CD14-positive monocyte (primary cell): ENCODE measurements around the gene RBMS1. TPM values are rescaled to one million over a fixed set of nuclear protein-coding genes. Genes with fewer than 3 reads are reported as not detected.
A peak's percentile ranks its signal among the peaks of the same experiment; 100 is the strongest.

Source experiments
- DNase-seq, 3 donors: peaks; one replicate each; pipeline ENCODE4 v3.0.0-alpha.2; 2011 to 2022
- H2AFZ ChIP-seq: 2 replicates; pipeline ENCODE4 v1.6.0; 2012; ENCODE audit warnings: mild to moderate bottlenecking, low read depth, low read length, inconsistent platforms; ENCODE audit not compliant: insufficient read depth, poor library complexity, severe bottlenecking
- H3K27ac ChIP-seq, 2 donors: 1 replicate in 1 of 2; 2 replicates in 1 of 2; pipeline ENCODE4 v1.5.1; 2012 to 2013; ENCODE audit warnings: low read length in 2 of 2, control low read depth in 1 of 2, inconsistent platforms in 1 of 2, low read depth in 1 of 2, mild to moderate bottlenecking in 1 of 2
- H3K27me3 ChIP-seq, 2 donors: one replicate each; pipeline versions ENCODE4 v1.6.0 to v1.6.1; 2011 to 2013; ENCODE audit warnings: low read length in 2 of 2; ENCODE audit not compliant: control insufficient read depth in 2 of 2, insufficient read depth in 2 of 2
- H3K36me3 ChIP-seq, 2 donors: replicated peaks in 1 of 2; 1 replicate in 1 of 2; 2 replicates in 1 of 2; pipeline versions ENCODE4 v1.5.1 to v1.6.1; 2012 to 2013; ENCODE audit warnings: low read length in 2 of 2, control low read depth in 1 of 2, inconsistent platforms in 1 of 2, mild to moderate bottlenecking in 1 of 2; ENCODE audit not compliant: insufficient read depth in 2 of 2, control insufficient read depth in 1 of 2
- H3K4me1 ChIP-seq, 2 donors: 1 replicate in 1 of 2; 2 replicates in 1 of 2; pipeline versions ENCODE4 v1.5.1 to v1.6.1; 2012 to 2013; ENCODE audit warnings: low read length in 2 of 2, control low read depth in 1 of 2, inconsistent platforms in 1 of 2, mild to moderate bottlenecking in 1 of 2, moderate library complexity in 1 of 2; ENCODE audit not compliant: insufficient read depth in 2 of 2, control insufficient read depth in 1 of 2
- H3K4me2 ChIP-seq: replicated peaks from 2 replicates; pipeline ENCODE3; 2012; ENCODE audit warnings: low read length, moderate library complexity, mild to moderate bottlenecking; ENCODE audit not compliant: poor library complexity, severe bottlenecking; ENCODE audit errors: extremely low read depth
- H3K4me3 ChIP-seq, 3 experiments: fragments of 200-600 bp in 1 of 3; sonication (generic) in 1 of 3; replicated peaks in 1 of 3; 1 replicate in 2 of 3; 2 replicates in 1 of 3; pipeline ENCODE4 v1.5.1; 2011 to 2013; ENCODE audit warnings: low read length in 3 of 3, mild to moderate bottlenecking in 3 of 3, control low read depth in 2 of 3, low read depth in 2 of 3, inconsistent platforms in 1 of 3, moderate library complexity in 1 of 3
- H3K79me2 ChIP-seq: 2 replicates; pipeline ENCODE4 v1.6.0; 2012; ENCODE audit warnings: mild to moderate bottlenecking, control low read depth, inconsistent platforms, low read length, moderate library complexity; ENCODE audit not compliant: insufficient read depth
- H3K9ac ChIP-seq: 2 replicates; pipeline ENCODE4 v1.6.0; 2017; ENCODE audit warnings: low read length, mild to moderate bottlenecking; ENCODE audit not compliant: insufficient read depth, poor library complexity, severe bottlenecking
- H3K9me3 ChIP-seq, 2 donors: replicated peaks in 1 of 2; 1 replicate in 1 of 2; 2 replicates in 1 of 2; pipeline versions ENCODE4 v1.5.1 to v1.6.1; 2012 to 2013; ENCODE audit warnings: low read length in 2 of 2, control low read depth in 1 of 2; ENCODE audit not compliant: control insufficient read depth in 1 of 2, insufficient read depth in 1 of 2
- H4K20me1 ChIP-seq: 2 replicates; pipeline ENCODE4 v1.6.0; 2012; ENCODE audit warnings: mild to moderate bottlenecking, low read length, control low read depth, moderate library complexity; ENCODE audit not compliant: insufficient read depth
- H3K27ac Mint-ChIP-seq, 7 donors: one replicate each; pipeline ENCODE4 v1.8.0; 2020; ENCODE audit warnings: mild to moderate bottlenecking in 7 of 7, mixed read lengths in 7 of 7, moderate library complexity in 6 of 7, inconsistent platforms in 2 of 7
- H3K27me3 Mint-ChIP-seq, 3 donors: one replicate each; pipeline ENCODE4 v1.8.0; 2021 to 2022; ENCODE audit warnings: low read depth in 3 of 3, mild to moderate bottlenecking in 3 of 3, mixed read lengths in 3 of 3, moderate library complexity in 3 of 3, inconsistent platforms in 1 of 3
- H3K36me3 Mint-ChIP-seq, 2 donors: one replicate each; pipeline ENCODE4 v1.8.0; 2020; ENCODE audit warnings: mixed read lengths in 2 of 2, inconsistent platforms in 1 of 2, mild to moderate bottlenecking in 1 of 2
- H3K4me1 Mint-ChIP-seq: one replicate; pipeline ENCODE4 v1.8.0; 2020; ENCODE audit warnings: mild to moderate bottlenecking, mixed read lengths
- H3K4me3 Mint-ChIP-seq, 2 donors: one replicate each; pipeline ENCODE4 v1.8.0; 2020; ENCODE audit warnings: mild to moderate bottlenecking in 2 of 2, mixed read lengths in 2 of 2, moderate library complexity in 1 of 2
- H3K9me3 Mint-ChIP-seq, 7 donors: one replicate each; pipeline ENCODE4 v1.8.0; 2020 to 2022; ENCODE audit warnings: mixed read lengths in 7 of 7, mild to moderate bottlenecking in 6 of 7, moderate library complexity in 6 of 7, inconsistent platforms in 2 of 7
- WGBS: methylation state at CpG from one replicate; pipeline ENCODE4 v1.1.5; 2013; ENCODE audit warnings: missing lambda C conversion rate; ENCODE audit not compliant: insufficient coverage; 5-methylcytosine and 5-hydroxymethylcytosine counted together
- intact Hi-C, 2 donors: fragments of 100-400 bp; cut with micrococcal nuclease; formaldehyde crosslinking; loops; one replicate each; pipeline versions ENCODE4 v1.15.0 to v1.15.1; 2023
- polyA plus RNA-seq, 3 donors: library from polyadenylated mRNA; depleted of rRNA in 1 of 3; unstranded in 2 of 3; stranded (reverse) in 1 of 3; fragments of 300-500 nt in 2 of 3; fragments of >200 nt in 1 of 3; fragmentation: Illumina TruSeq in 2 of 3; gene quantifications; 1 replicate in 2 of 3; 2 replicates in 1 of 3; pipeline ENCODE4 v1.2.3, GENCODE V29; 2012 to 2021
- TF ChIP-seq, protein P1 (sequence below): fragments of 200-600 bp; IDR thresholded peaks from one replicate; pipeline ENCODE4 v1.8.0; 2022; ENCODE audit warnings: antibody characterized with exemption, mild to moderate bottlenecking

The RBMS1 gene
- polyA plus RNA-seq, 3 donors = 88.2 to 91.2 (median 89.4) TPM

GRCh38 chr2:160355080-160355479, 138.5 kb downstream of the RBMS1 start:
- Histone ChIP-seq H3K9me3 (no peaks in the 10 kb centered on the region), H3K79me2 (peaks cover 86% of the 10 kb centered on the region), H3K4me1 (peaks cover 30 to 40% of the 10 kb centered on the region in 2 donors), H4K20me1 (peaks cover 93% of the 10 kb centered on the region), H3K4me3 (no peak overlapping the region), H2AFZ (no peak overlapping the region), H3K27me3 (no peaks in the 10 kb centered on the region), H3K9ac (no peak overlapping the region), H3K36me3 (peaks cover 2 to 14% of the 10 kb centered on the region in 2 donors), H3K27ac (no peak overlapping the region), H3K4me2 (no peak overlapping the region)
- Mint-ChIP-seq H3K27me3 (no peaks in the 10 kb centered on the region), H3K4me1 (peaks cover 45% of the 10 kb centered on the region), H3K27ac (peak overlapping the region in 1 of 7 donors; percentile 55), H3K9me3 (no peaks in the 10 kb centered on the region), H3K4me3 (no peak overlapping the region), H3K36me3 (peaks cover 16% of the 10 kb centered on the region in 2 donors)
- WGBS = no CpG with 5 or more reads among the region's 2 CpGs
- TF ChIP-seq, protein P1, sequence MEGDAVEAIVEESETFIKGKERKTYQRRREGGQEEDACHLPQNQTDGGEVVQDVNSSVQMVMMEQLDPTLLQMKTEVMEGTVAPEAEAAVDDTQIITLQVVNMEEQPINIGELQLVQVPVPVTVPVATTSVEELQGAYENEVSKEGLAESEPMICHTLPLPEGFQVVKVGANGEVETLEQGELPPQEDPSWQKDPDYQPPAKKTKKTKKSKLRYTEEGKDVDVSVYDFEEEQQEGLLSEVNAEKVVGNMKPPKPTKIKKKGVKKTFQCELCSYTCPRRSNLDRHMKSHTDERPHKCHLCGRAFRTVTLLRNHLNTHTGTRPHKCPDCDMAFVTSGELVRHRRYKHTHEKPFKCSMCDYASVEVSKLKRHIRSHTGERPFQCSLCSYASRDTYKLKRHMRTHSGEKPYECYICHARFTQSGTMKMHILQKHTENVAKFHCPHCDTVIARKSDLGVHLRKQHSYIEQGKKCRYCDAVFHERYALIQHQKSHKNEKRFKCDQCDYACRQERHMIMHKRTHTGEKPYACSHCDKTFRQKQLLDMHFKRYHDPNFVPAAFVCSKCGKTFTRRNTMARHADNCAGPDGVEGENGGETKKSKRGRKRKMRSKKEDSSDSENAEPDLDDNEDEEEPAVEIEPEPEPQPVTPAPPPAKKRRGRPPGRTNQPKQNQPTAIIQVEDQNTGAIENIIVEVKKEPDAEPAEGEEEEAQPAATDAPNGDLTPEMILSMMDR = no peak
- intact Hi-C loops = no loop called here
- DNase-seq = no peak

- Histone ChIP-seq H3K4me2 (no peak overlapping the region), H3K79me2 (peaks cover 86% of the 10 kb centered on the region), H4K20me1 (peaks cover 93% of the 10 kb centered on the region), H3K9me3 (no peaks in the 10 kb centered on the region), H3K4me1 (peaks cover 30 to 40% of the 10 kb centered on the region in 2 donors), H3K27ac (no peak overlapping the region), H3K4me3 (no peak overlapping the region), H3K27me3 (no peaks in the 10 kb centered on the region), H2AFZ (no peak overlapping the region), H3K36me3 (peaks cover 2 to 18% of the 10 kb centered on the region in 2 donors), H3K9ac (no peak overlapping the region)
- Mint-ChIP-seq H3K36me3 (peaks cover 17 to 19% of the 10 kb centered on the region in 2 donors), H3K27ac (no peak overlapping the region), H3K27me3 (no peaks in the 10 kb centered on the region), H3K4me3 (no peak overlapping the region), H3K4me1 (peaks cover 48% of the 10 kb centered on the region), H3K9me3 (no peaks in the 10 kb centered on the region)
- intact Hi-C loops = loop anchor here in 1 of 2 donors (5.0 kb wide), 1 partner anchor 53 kb away; no protein-coding TSS in a partner anchor
- no peak for DNase-seq
- WGBS = 91% methylated on average over 5 of the region's 6 CpGs
- TF ChIP-seq, protein P1 = no peak
Measured at GRCh38 chr2:160354677-160355076, 138.9 kb downstream of the RBMS1 start.
